ENCODE measurements around the gene RAB11FIP4. TPM values are rescaled to one million over a fixed set of nuclear protein-coding genes. Genes with fewer than 3 reads are reported as not detected.

RAB11FIP4 gene
- polyA plus RNA-seq, 1 donor = 16.3 TPM

- DNase-seq = no peak
These were observed 67.4 kb downstream of the RAB11FIP4 start for GRCh38 chr17:31458829-31459228.

GRCh38 chr17:31459716-31460115 lies 68.2 kb downstream of the RAB11FIP4 start:
- DNase-seq = no peak

- no peak for DNase-seq
These were observed 68.8 kb downstream of the RAB11FIP4 start for GRCh38 chr17:31460226-31460721.

GRCh38 chr17:31461227-31461810 lies 69.8 kb downstream of the RAB11FIP4 start:
- no peak for DNase-seq

- DNase-seq = no peak
These were observed 70.8 kb downstream of the RAB11FIP4 start for GRCh38 chr17:31462261-31462660.

GRCh38 chr17:31466096-31466760 lies 74.8 kb downstream of the RAB11FIP4 start:
- no peak for DNase-seq

- no peak for DNase-seq
These were observed 76.2 kb downstream of the RAB11FIP4 start for GRCh38 chr17:31467502-31468256.

GRCh38 chr17:31469959-31470358 lies 78.5 kb downstream of the RAB11FIP4 start:
- no peak for DNase-seq

GRCh38 chr17:31470592-31470991 lies 79.1 kb downstream of the RAB11FIP4 start:
- no peak for DNase-seq

GRCh38 chr17:31472137-31472536 lies 80.7 kb downstream of the RAB11FIP4 start:
- no peak for DNase-seq

- no peak for DNase-seq
These were observed 84.1 kb downstream of the RAB11FIP4 start for GRCh38 chr17:31475378-31476162.

GRCh38 chr17:31476525-31477416 lies 85.3 kb downstream of the RAB11FIP4 start:
- DNase-seq = no peak

GRCh38 chr17:31477417-31478055 lies 86.1 kb downstream of the RAB11FIP4 start:
- no peak for DNase-seq

- no peak for DNase-seq
These were observed 87.6 kb downstream of the RAB11FIP4 start for GRCh38 chr17:31479062-31479408.

GRCh38 chr17:31479524-31479923 lies 88.0 kb downstream of the RAB11FIP4 start:
- no peak for DNase-seq

GRCh38 chr17:31480067-31480466 lies 88.6 kb downstream of the RAB11FIP4 start:
- DNase-seq = no peak

- DNase-seq = no peak
These were observed 89.7 kb downstream of the RAB11FIP4 start for GRCh38 chr17:31480904-31481782.

- no peak for DNase-seq
These were observed 90.3 kb downstream of the RAB11FIP4 start for GRCh38 chr17:31481783-31482081.

- DNase-seq = no peak
These were observed 93.3 kb downstream of the RAB11FIP4 start for GRCh38 chr17:31484821-31485220.

All from left kidney (tissue), 2 donors.